Thymus (tissue), 11 donors: ENCODE data around the gene PCK2. TPM values are rescaled to one million over a fixed set of nuclear protein-coding genes. Genes with fewer than 3 reads are reported as not detected.

Source experiments
- DNase-seq, 9 donors: peaks; one replicate each; pipeline ENCODE4 v3.0.0-alpha.2; 2013; ENCODE audit warnings: low spot score in 9 of 9, low read depth in 6 of 9, missing footprints in 1 of 9
- H3K27ac ChIP-seq, 2 donors: one replicate each; pipeline ENCODE4 v1.5.1; 2013; ENCODE audit warnings: control low read depth in 1 of 2, low read depth in 1 of 2, low read length in 1 of 2, mild to moderate bottlenecking in 1 of 2, moderate library complexity in 1 of 2
- H3K27me3 ChIP-seq, 2 donors: one replicate each; pipeline ENCODE4 v1.5.1; 2013; ENCODE audit warnings: low read length in 1 of 2; ENCODE audit not compliant: control insufficient read depth in 2 of 2, insufficient read depth in 1 of 2
- H3K36me3 ChIP-seq, 2 donors: one replicate each; pipeline ENCODE4 v1.5.1; 2013; ENCODE audit warnings: low read length in 1 of 2, mild to moderate bottlenecking in 1 of 2, moderate library complexity in 1 of 2; ENCODE audit not compliant: control insufficient read depth in 2 of 2, insufficient read depth in 2 of 2
- H3K4me1 ChIP-seq, 2 donors: one replicate each; pipeline ENCODE4 v1.5.1; 2013; ENCODE audit warnings: low read length in 2 of 2; ENCODE audit not compliant: control insufficient read depth in 2 of 2, insufficient read depth in 2 of 2
- H3K4me3 ChIP-seq, 2 donors: one replicate each; pipeline ENCODE4 v1.5.1; 2013; ENCODE audit warnings: low read length in 2 of 2, control low read depth in 1 of 2, mild to moderate bottlenecking in 1 of 2
- H3K9me3 ChIP-seq, 2 donors: one replicate each; pipeline ENCODE4 v1.5.1; 2013; ENCODE audit warnings: low read length in 1 of 2, mild to moderate bottlenecking in 1 of 2; ENCODE audit not compliant: control insufficient read depth in 2 of 2, insufficient read depth in 1 of 2
- WGBS: extraction: QIAGEN DNeasy Blood & Tissue Kit; methylation state at CpG from one replicate; pipeline ENCODE4 v1.1.7; 2013; 5-methylcytosine and 5-hydroxymethylcytosine counted together
- polyA plus RNA-seq: library from polyadenylated mRNA; stranded (reverse); fragments of 200-250 nt; gene quantifications from one replicate; pipeline ENCODE4 v1.2.3, GENCODE V29; 2013
- total RNA-seq: library from RNA; stranded (reverse); fragments of 120-200 nt; gene quantifications from one replicate; pipeline ENCODE4 v1.2.4, GENCODE V29; 2013
- donor health status: healthy.

PCK2 gene
- total and polyA plus RNA-seq, 2 donors, result 6.7 to 11.6 TPM

GRCh38 chr14:24145219-24145618 lies 51.1 kb downstream of the PCK2 start:
- 99% methylated on average over 2 of the region's 2 CpGs for WGBS
- Histone ChIP-seq H3K9me3 (peaks cover 0 to 12% of the 10 kb centered on the region in 2 donors), H3K4me3 (no peak overlapping the region), H3K27me3 (no peaks in the 10 kb centered on the region), H3K4me1 (peaks cover 27 to 44% of the 10 kb centered on the region in 2 donors), H3K36me3 (peaks cover 22 to 46% of the 10 kb centered on the region in 2 donors), H3K27ac (no peak overlapping the region)
- DNase-seq, result no peak

- H3K9me3 ChIP-seq, result peaks cover 0 to 10% of the 10 kb centered on the region in 2 donors
- peak overlapping the region; percentile 78 to 90 for H3K4me3 ChIP-seq
- 22% methylated on average over 9 of the region's 9 CpGs for WGBS
- H3K4me1 ChIP-seq, result peaks cover 27 to 38% of the 10 kb centered on the region in 2 donors
- peak overlapping the region; percentile 95 to 98 for H3K27ac ChIP-seq
- DNase-seq, result peak in 1 of 9 donors; percentile 54
- H3K36me3 ChIP-seq, result peaks cover 29 to 52% of the 10 kb centered on the region in 2 donors
- no peaks in the 10 kb centered on the region for H3K27me3 ChIP-seq
Observed at GRCh38 chr14:24145690-24146452, 51.8 kb downstream of the PCK2 start.

GRCh38 chr14:24146453-24146977 lies 52.4 kb downstream of the PCK2 start, which contains the start of gene PSME2:
TSS of gene PSME2 (minus strand) at chr14:24146610. CDS start at chr14:24146581, 29 bp downstream.
- H3K27ac ChIP-seq, result peak within 1 kb of the TSS; percentile 95 to 98
- peaks cover 35 to 59% of the 10 kb centered on the region in 2 donors for H3K36me3 ChIP-seq
- H3K9me3 ChIP-seq, result peaks cover 0 to 3% of the 10 kb centered on the region in 2 donors
- H3K27me3 ChIP-seq, result no peaks in the 10 kb centered on the region
- DNase-seq, result peak in 7 of 9 donors; percentile 66 to 89 (median 73)
- under 1% methylated on average over 25 of the region's 25 CpGs for WGBS
- peaks cover 27 to 38% of the 10 kb centered on the region in 2 donors for H3K4me1 ChIP-seq
- peak within 1 kb of the TSS; percentile 78 to 90 for H3K4me3 ChIP-seq

- H3K4me3 ChIP-seq, result peak within 1 kb of the TSS; percentile 78 to 90
- H3K9me3 ChIP-seq, result no peaks in the 10 kb centered on the region
- H3K36me3 ChIP-seq, result peaks cover 42 to 65% of the 10 kb centered on the region in 2 donors
- WGBS, result under 1% methylated on average over 57 of the region's 57 CpGs
- peaks cover 23 to 32% of the 10 kb centered on the region in 2 donors for H3K4me1 ChIP-seq
- peak within 1 kb of the TSS; percentile 95 to 98 for H3K27ac ChIP-seq
- peak; percentile 95 to 99 (median 97) for DNase-seq
- H3K27me3 ChIP-seq, result no peaks in the 10 kb centered on the region
Observed at GRCh38 chr14:24146978-24147760, 53.1 kb downstream of the PCK2 start, which contains the start of gene RNF31. TSS of gene RNF31 (plus strand) at chr14:24147498. CDS start at chr14:24147699, 201 bp downstream.

GRCh38 chr14:24147761-24148428 lies 53.8 kb downstream of the PCK2 start:
- H3K4me1 ChIP-seq, result peaks cover 22 to 31% of the 10 kb centered on the region in 2 donors
- H3K27ac ChIP-seq, result peak overlapping the region in 1 of 2 donors; percentile 70
- H3K36me3 ChIP-seq, result peaks cover 46 to 68% of the 10 kb centered on the region in 2 donors

GRCh38 chr14:24149302-24149969 lies 55.3 kb downstream of the PCK2 start:
- no peak overlapping the region for H3K4me3 ChIP-seq
- WGBS, result 98% methylated on average over 3 of the region's 3 CpGs
- no peaks in the 10 kb centered on the region for H3K9me3 ChIP-seq
- DNase-seq, result no peak
- H3K36me3 ChIP-seq, result peaks cover 41 to 58% of the 10 kb centered on the region in 2 donors
- peaks cover 22 to 27% of the 10 kb centered on the region in 2 donors for H3K4me1 ChIP-seq
- H3K27me3 ChIP-seq, result no peaks in the 10 kb centered on the region
- no peak overlapping the region for H3K27ac ChIP-seq

More at GRCh38 chr14:24147761-24148428, 53.8 kb downstream of the PCK2 start:
- 10% methylated on average over 29 of the region's 29 CpGs for WGBS
- H3K27me3 ChIP-seq, result no peaks in the 10 kb centered on the region
- DNase-seq, result no peak
- peak overlapping the region; percentile 78 to 90 for H3K4me3 ChIP-seq
- H3K9me3 ChIP-seq, result no peaks in the 10 kb centered on the region

GRCh38 chr14:24150061-24150460 lies 56.0 kb downstream of the PCK2 start:
- peaks cover 48 to 59% of the 10 kb centered on the region in 2 donors for H3K36me3 ChIP-seq
- H3K4me3 ChIP-seq, result no peak overlapping the region
- WGBS, result 98% methylated on average over 9 of the region's 9 CpGs

GRCh38 chr14:24150567-24150966 lies 56.5 kb downstream of the PCK2 start:
- no peak for DNase-seq
- no peaks in the 10 kb centered on the region for H3K27me3 ChIP-seq
- no peak overlapping the region for H3K4me3 ChIP-seq
- no peaks in the 10 kb centered on the region for H3K9me3 ChIP-seq
- H3K36me3 ChIP-seq, result peaks cover 53 to 61% of the 10 kb centered on the region in 2 donors
- peaks cover 16 to 18% of the 10 kb centered on the region in 2 donors for H3K4me1 ChIP-seq
- H3K27ac ChIP-seq, result no peak overlapping the region
- WGBS, result 99% methylated on average over 9 of the region's 9 CpGs

More at GRCh38 chr14:24150061-24150460, 56.0 kb downstream of the PCK2 start:
- Histone ChIP-seq H3K27me3 (no peaks in the 10 kb centered on the region), H3K9me3 (no peaks in the 10 kb centered on the region), H3K27ac (no peak overlapping the region), H3K4me1 (peaks cover 21 to 23% of the 10 kb centered on the region in 2 donors)
- DNase-seq, result no peak
